Tibial artery (tissue), 4 donors: ENCODE results near the gene ZNF484.
A peak's percentile ranks its signal among the peaks of the same experiment; 100 is the strongest.
"Not testable (repeated sequence)": the region's sequence is repeated elsewhere in the genome, so short reads cannot be mapped to it uniquely, and the experiment has no call there.

ENCODE experiments used
- DNase-seq, 2 donors: peaks; one replicate each; pipeline ENCODE4 v3.0.0-alpha.2; 2019
- H3K27ac ChIP-seq, 2 donors: fragments of 200-600 bp; sonication (generic) in 1 of 2; 1 replicate in 1 of 2; 2 replicates in 1 of 2; pipeline ENCODE4 v1.5.1; 2018 to 2019; ENCODE audit warnings: mild to moderate bottlenecking in 1 of 2
- H3K27me3 ChIP-seq, 2 donors: fragments of 200-600 bp; sonication (generic) in 1 of 2; one replicate each; pipeline versions ENCODE4 v1.5.1 to v1.6.0; 2016 to 2019
- H3K36me3 ChIP-seq, 3 donors: fragments of 200-600 bp; sonication (generic) in 2 of 3; one replicate each; pipeline ENCODE4 v1.5.1; 2016 to 2019; ENCODE audit warnings: mild to moderate bottlenecking in 2 of 3
- H3K4me1 ChIP-seq, 4 donors: fragments of 200-600 bp; sonication (generic) in 2 of 4; 1 replicate in 3 of 4; 2 replicates in 1 of 4; pipeline ENCODE4 v1.5.1; 2016 to 2019
- H3K4me3 ChIP-seq, 2 donors: fragments of 200-600 bp; sonication (generic) in 1 of 2; 1 replicate in 1 of 2; 2 replicates in 1 of 2; pipeline ENCODE4 v1.5.1; 2018 to 2019; ENCODE audit warnings: mild to moderate bottlenecking in 2 of 2
- H3K9me3 ChIP-seq, 3 donors: fragments of 200-600 bp; sonication (generic) in 1 of 3; one replicate each; pipeline ENCODE4 v1.5.1; 2016 to 2019
- CTCF ChIP-seq, 2 experiments: fragments of 200-600 bp in 1 of 2; fragments of 450-650 bp in 1 of 2; IDR thresholded peaks; one replicate each; pipeline ENCODE4 v1.5.1; 2017 to 2019; ENCODE audit warnings: antibody characterized with exemption in 2 of 2, mild to moderate bottlenecking in 1 of 2, moderate library complexity in 1 of 2
- intact Hi-C: fragments of 100-400 bp; cut with DNase I; formaldehyde crosslinking; loops from one replicate; pipeline ENCODE4 v1.15.0; 2023; ENCODE audit warnings: low total_unique reads

The ZNF484 gene

GRCh38 chr9:92887880-92888338 lies 10.1 kb upstream of the ZNF484 start:
- Histone ChIP-seq H3K36me3 (no peaks in the 10 kb centered on the region), H3K4me3 (no peak overlapping the region), H3K27me3 (peaks cover 0 to 7% of the 10 kb centered on the region in 2 donors), H3K9me3 (no peaks in the 10 kb centered on the region), H3K4me1 (no peaks in the 10 kb centered on the region), H3K27ac (no peak overlapping the region)
- intact Hi-C loops: no loop called here
- TF ChIP-seq CTCF (IDR thresholded peaks at IDR 0.05): no peak
- peak in 1 of 2 donors; percentile 28 for DNase-seq

DNA sequence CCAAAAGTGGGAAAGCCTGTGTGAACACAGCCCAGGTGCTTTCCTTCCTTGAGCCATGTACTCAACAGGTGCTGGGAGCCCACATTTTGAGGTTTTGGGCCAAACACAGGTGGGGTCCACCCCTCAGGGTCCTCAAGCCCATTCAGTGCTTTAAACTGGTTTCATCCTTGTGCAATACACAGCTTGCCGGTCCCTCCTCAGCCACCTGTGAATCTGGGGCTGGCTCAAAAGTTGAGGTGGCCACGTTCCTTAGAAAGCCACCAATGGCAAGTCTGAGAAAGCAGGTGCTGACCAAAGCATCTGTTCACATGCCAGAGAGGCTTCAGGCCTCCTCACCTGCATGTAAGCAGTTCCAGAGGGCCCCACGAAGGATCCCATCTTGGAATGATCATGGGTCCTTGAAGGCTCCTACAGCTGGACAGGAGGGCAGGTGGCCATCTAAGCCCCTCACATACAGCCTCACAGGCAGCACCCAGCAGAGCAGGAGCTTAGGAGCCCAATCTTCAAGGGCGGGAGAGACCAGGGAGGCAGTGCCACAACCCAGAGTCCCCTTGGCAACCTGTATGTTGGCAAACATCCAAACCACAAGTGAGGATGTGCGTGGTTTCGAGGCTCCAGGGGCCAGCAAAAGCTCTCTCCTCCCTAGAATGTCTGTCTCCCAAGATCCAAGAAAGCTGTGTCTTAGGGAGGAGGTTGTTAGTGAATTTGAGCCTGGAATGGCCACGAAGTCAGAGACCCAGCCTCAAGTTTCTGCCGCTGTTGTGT lies 9.2 kb upstream of the ZNF484 start:
- H3K9me3 ChIP-seq, intact Hi-C loops, H3K4me3 ChIP-seq, H3K27me3 ChIP-seq, H3K27ac ChIP-seq, H3K4me1 ChIP-seq, H3K36me3 ChIP-seq: not testable (repeated sequence)
- DNase-seq: peak in 1 of 2 donors; percentile 38

- H3K4me1 ChIP-seq, H3K4me3 ChIP-seq, intact Hi-C loops, H3K36me3 ChIP-seq, H3K27me3 ChIP-seq, H3K27ac ChIP-seq, H3K9me3 ChIP-seq, DNase-seq: not testable (repeated sequence)
Measured at GRCh38 chr9:92883666-92884405, 6.0 kb upstream of the ZNF484 start.

GRCh38 chr9:92882276-92882675 lies 4.4 kb upstream of the ZNF484 start:
- intact Hi-C loops: no loop called here
- H3K27ac ChIP-seq: no peak overlapping the region
- DNase-seq: peak in 1 of 2 donors; percentile 38
- no peak for TF ChIP-seq CTCF (IDR thresholded peaks at IDR 0.05)
- no peaks in the 10 kb centered on the region for H3K36me3 ChIP-seq
- H3K9me3 ChIP-seq: no peaks in the 10 kb centered on the region
- peaks cover 0 to 4% (median 0%) of the 10 kb centered on the region in 4 donors for H3K4me1 ChIP-seq
- H3K27me3 ChIP-seq: peaks cover 0 to 5% of the 10 kb centered on the region in 2 donors
- H3K4me3 ChIP-seq: no peak overlapping the region

DNA sequence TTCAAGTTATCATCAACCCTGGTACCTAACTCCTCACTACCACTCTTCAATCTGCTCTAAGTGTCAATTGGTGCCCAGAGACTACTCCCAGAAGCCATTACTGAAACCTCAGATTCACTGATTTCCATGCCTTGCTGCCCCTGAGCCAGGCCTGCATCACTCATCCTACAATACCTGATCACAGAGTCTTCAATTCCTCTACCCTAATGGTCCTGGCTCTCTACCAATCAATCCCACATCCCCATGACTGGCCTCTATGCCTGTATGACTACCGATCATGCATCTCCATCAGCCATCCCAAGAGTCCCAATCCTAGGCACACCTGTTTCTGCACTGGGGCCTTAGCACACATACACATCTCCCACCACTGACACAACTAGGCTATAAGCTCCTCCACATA lies 2.5 kb downstream of the ZNF484 start:
- intact Hi-C loops: loop anchor here (5.0 kb wide), 1 partner anchor 203 kb away; the partner anchor contains the start of gene IPPK
- Histone ChIP-seq H3K9me3 (no peaks in the 10 kb centered on the region), H3K4me1 (peaks cover 0 to 19% (median 6%) of the 10 kb centered on the region in 4 donors), H3K36me3 (peaks cover 0 to 4% (median 0%) of the 10 kb centered on the region in 3 donors), H3K27me3 (no peaks in the 10 kb centered on the region), H3K27ac (no peak overlapping the region), H3K4me3 (no peak overlapping the region)
- TF ChIP-seq CTCF (IDR thresholded peaks at IDR 0.05): no peak
- DNase-seq: no peak

- H3K36me3 ChIP-seq: peaks cover 7 to 29% (median 11%) of the 10 kb centered on the region in 3 donors
- no peak for DNase-seq
- no peaks in the 10 kb centered on the region for H3K9me3 ChIP-seq
- no peak for TF ChIP-seq CTCF (IDR thresholded peaks at IDR 0.05)
- H3K4me3 ChIP-seq: no peak overlapping the region
- peaks cover 0 to 1% (median 0%) of the 10 kb centered on the region in 4 donors for H3K4me1 ChIP-seq
- H3K27me3 ChIP-seq: no peaks in the 10 kb centered on the region
- H3K27ac ChIP-seq: no peak overlapping the region
- intact Hi-C loops: no loop called here
Measured at GRCh38 chr9:92870289-92870688, 7.5 kb downstream of the ZNF484 start.

GRCh38 chr9:92866600-92866999 lies 11.2 kb downstream of the ZNF484 start:
- H3K27ac ChIP-seq, intact Hi-C loops, H3K27me3 ChIP-seq, H3K4me3 ChIP-seq, DNase-seq, H3K9me3 ChIP-seq, H3K4me1 ChIP-seq: not testable (repeated sequence)
- H3K36me3 ChIP-seq: peaks cover 7 to 29% (median 11%) of the 10 kb centered on the region in 3 donors
